Stomach smooth muscle (tissue), 2 donors: ENCODE data around the gene DNLZ.

Experiments
- H3K27ac ChIP-seq: one replicate; pipeline ENCODE4 v1.7.0; 2013; ENCODE audit warnings: mild to moderate bottlenecking, low read length, inconsistent platforms
- H3K27me3 ChIP-seq, 2 donors: one replicate each; pipeline ENCODE4 v1.7.0; 2013; ENCODE audit warnings: low read length in 2 of 2; ENCODE audit not compliant: insufficient read depth in 2 of 2, control insufficient read depth in 1 of 2
- H3K36me3 ChIP-seq, 2 donors: one replicate each; pipeline ENCODE4 v1.7.0; 2013; ENCODE audit warnings: low read length in 2 of 2; ENCODE audit not compliant: control insufficient read depth in 2 of 2, insufficient read depth in 2 of 2
- H3K4me1 ChIP-seq: one replicate; pipeline ENCODE4 v1.7.0; 2013; ENCODE audit warnings: low read length; ENCODE audit not compliant: control insufficient read depth, insufficient read depth
- H3K4me3 ChIP-seq, 2 donors: one replicate each; pipeline ENCODE4 v1.7.0; 2013; ENCODE audit warnings: low read length in 2 of 2
- H3K9ac ChIP-seq, 2 donors: one replicate each; pipeline ENCODE4 v1.7.0; 2013; ENCODE audit warnings: low read length in 2 of 2, mild to moderate bottlenecking in 1 of 2
- H3K9me3 ChIP-seq, 2 donors: one replicate each; pipeline ENCODE4 v1.7.0; 2013; ENCODE audit warnings: low read length in 2 of 2; ENCODE audit not compliant: control insufficient read depth in 2 of 2
- donor health status: healthy.
- donor health status: Pancreatic carcinoma.

The DNLZ gene

GRCh38 chr9:136395345-136396218 lies 32.0 kb upstream of the DNLZ start:
- Histone ChIP-seq H3K9me3 (no peaks in the 10 kb centered on the region), H3K4me1 (peaks cover 22% of the 10 kb centered on the region), H3K27me3 (no peaks in the 10 kb centered on the region), H3K9ac (no peak overlapping the region), H3K36me3 (peaks cover 40 to 42% of the 10 kb centered on the region in 2 donors), H3K27ac (no peak overlapping the region), H3K4me3 (no peak overlapping the region)

DNA sequence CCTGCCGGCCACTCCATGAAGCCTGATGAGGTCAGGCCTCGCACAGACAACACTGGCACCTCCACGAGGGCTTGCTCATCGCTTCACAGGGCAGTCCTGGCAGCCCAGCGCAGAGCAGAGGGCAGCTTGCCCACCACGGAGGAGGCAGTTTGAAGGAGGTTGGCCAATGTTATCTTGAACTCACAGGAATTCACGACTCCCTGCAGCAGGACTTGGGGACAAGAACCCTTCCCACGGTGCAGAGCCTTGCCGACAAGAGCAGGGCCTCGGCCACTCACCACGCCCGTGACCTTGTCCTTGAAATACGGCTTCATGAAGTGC lies 31.4 kb upstream of the DNLZ start:
- Histone ChIP-seq H3K4me1 (peaks cover 18% of the 10 kb centered on the region), H3K4me3 (no peak overlapping the region), H3K27me3 (no peaks in the 10 kb centered on the region), H3K36me3 (peaks cover 40 to 42% of the 10 kb centered on the region in 2 donors), H3K27ac (no peak overlapping the region), H3K9ac (no peak overlapping the region), H3K9me3 (no peaks in the 10 kb centered on the region)

DNA sequence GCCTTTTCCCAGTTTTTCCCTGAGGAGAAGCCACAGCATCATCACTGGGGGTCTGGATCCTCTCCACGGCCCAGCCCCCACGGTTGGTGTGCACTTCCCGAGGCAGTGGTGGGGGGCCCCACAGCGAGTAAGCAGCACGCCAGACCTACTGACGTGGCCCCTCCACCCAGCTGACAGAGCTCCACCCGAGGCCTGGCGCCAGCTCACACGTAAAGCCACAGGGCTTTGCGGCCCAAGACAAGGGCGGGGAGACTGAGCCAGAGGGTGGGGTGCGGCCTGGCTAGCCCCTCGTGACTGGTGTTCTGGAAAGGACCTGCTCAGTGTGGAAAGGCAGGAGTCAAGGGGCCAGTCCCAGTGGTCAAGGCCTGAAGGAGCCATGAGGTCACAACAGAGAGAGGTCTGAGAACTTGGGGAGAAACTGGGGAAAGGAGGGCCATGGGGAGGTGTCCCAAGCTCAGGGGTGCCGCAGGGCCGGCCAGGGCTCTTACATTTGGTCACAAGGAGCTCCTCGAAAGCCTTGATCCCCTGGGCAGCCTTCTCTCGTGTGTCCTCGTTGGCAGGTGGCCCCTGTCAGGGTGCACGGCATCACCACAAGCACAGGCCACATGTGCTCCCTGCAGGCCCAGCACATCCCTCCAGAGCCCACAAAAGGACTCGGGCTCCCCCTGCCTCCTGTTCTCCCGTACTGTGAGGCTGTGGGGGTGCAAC lies 30.9 kb upstream of the DNLZ start:
- Histone ChIP-seq H3K27me3 (no peaks in the 10 kb centered on the region), H3K4me1 (peaks cover 15% of the 10 kb centered on the region), H3K9ac (no peak overlapping the region), H3K4me3 (no peak overlapping the region), H3K27ac (no peak overlapping the region), H3K36me3 (peaks cover 40 to 42% of the 10 kb centered on the region in 2 donors), H3K9me3 (no peaks in the 10 kb centered on the region)

DNA sequence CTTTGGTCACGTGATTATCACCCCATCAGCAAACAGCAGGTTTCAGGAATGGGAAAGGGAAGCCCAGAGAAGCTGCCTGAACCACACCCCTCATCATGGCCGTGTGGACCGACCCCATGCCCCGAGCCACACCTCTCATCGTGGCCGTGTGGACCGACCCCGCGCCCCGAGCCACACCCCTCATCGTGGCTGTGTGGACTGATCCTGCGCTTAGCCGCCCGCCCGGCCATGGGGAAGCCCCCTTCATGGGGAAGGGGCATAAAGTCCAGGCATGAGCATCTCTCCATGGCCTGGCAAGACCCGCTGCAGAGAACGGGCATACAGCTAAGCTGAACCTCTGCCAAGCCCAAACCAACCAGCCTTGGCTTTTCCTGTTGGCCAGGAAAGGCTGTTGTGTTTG lies 30.0 kb upstream of the DNLZ start:
- Histone ChIP-seq H3K4me3 (no peak overlapping the region), H3K9me3 (no peaks in the 10 kb centered on the region), H3K27me3 (no peaks in the 10 kb centered on the region), H3K27ac (no peak overlapping the region), H3K36me3 (peaks cover 43 to 47% of the 10 kb centered on the region in 2 donors), H3K4me1 (peaks cover 5% of the 10 kb centered on the region), H3K9ac (no peak overlapping the region)

DNA sequence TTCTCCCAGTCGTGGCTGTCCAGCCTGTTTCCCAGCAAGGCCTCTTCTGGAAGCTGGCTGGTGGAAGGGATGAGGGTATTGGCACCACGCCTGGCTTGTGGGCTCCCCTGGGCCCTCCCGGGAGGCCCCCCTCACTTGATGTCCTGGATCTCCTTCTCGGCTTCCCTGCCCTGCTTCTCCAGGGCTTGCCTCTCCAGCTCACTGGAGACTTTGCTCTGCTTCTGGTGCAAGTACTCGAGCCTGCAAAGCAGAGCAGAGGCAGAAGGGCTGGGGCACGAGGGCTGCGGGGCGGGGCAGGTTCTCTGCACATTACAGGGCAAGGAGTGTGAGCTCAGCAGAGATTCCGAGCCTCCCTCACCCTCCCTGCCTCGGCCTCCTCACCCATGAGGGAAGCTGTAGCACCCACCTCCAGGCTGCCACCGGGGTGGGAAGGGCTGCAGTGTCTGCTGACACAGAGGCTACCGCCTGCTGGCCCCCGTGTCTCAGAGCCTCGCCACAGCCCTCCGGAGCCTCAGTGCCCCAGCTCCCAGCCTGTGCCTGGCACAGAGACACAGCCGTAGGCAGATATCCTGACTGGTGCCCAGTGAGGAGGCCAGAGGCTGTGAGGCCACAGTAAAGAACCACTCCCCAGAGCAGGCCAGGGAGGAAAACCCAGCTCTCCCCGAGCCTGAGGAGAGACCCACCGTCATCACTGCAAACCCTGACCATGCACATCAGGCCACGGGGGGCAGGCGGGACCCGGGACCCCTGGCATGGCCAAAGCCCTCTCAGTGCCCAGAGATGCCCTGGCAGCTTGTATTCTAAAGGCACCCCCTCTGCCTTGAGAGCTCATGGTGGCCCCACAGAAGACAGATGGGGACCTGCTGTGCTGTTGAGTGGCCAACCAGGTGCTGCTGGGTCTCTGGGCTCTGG lies 29.2 kb upstream of the DNLZ start:
- no peaks in the 10 kb centered on the region for H3K4me1 ChIP-seq
- H3K9me3 ChIP-seq = no peaks in the 10 kb centered on the region
- H3K27me3 ChIP-seq = no peaks in the 10 kb centered on the region
- H3K36me3 ChIP-seq = peaks cover 48 to 50% of the 10 kb centered on the region in 2 donors
- no peak overlapping the region for H3K4me3 ChIP-seq
- no peak overlapping the region for H3K9ac ChIP-seq
- H3K27ac ChIP-seq = no peak overlapping the region

DNA sequence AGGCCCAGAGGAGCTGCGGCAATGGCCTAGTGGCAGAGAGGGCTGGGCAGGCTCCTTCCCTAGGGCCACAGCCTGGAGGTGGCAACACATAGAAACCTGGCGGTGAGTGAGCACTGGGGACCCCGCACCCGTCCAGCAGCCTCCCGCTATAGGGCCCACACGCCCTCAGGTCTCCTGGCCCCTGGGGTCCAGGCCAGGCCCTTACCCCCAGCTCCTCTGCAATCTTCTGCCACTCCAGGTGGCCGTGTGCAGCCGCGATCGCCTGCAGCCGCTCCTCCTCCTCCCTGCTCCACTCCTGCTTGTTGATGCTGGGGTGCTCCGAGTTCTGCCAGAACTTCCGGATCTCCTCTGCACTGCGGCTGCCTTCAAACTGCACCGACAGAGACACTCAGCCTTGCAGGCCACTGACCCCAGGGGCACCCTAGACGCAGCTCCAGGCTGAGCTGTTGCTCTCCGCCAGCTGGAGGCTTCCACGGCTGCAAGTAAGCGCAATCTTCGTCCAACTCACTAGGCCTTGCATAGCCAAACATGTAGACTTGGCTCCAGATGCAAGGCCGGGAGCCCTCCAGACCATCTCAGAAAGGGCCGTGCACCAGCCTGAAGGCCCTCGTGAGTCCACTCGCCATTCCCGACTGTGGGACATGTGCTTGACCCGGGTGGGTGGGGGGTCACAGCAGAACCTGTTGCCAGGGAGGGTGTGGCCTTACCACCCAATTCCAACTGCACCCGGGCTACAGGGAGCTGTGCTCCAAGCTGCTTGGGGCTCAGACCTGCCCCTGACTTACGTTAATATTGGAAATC lies 28.4 kb upstream of the DNLZ start:
- Histone ChIP-seq H3K9ac (no peak overlapping the region), H3K4me3 (no peak overlapping the region), H3K27ac (no peak overlapping the region), H3K27me3 (no peaks in the 10 kb centered on the region), H3K9me3 (no peaks in the 10 kb centered on the region), H3K4me1 (no peaks in the 10 kb centered on the region), H3K36me3 (peaks cover 54 to 55% of the 10 kb centered on the region in 2 donors)

DNA sequence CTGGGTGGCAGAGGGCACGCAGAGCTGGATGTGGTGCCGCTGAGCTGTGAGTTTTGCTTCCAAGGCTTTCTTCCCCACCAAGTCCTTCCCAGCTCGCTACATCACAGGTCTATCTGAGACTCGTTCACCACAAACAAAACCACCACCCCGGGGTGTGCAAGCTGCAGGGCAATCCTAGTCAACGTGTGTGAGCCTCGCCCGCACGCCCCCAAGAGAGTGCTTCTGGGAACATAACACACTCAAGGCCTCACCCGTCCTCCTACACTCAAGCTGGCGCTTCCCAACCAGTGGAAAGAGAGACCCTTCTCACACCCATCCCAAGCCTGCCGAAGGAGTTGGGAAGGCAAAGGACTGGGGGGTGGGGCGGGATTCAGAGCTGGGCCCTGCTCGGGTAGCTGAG lies 25.9 kb upstream of the DNLZ start:
- H3K27me3 ChIP-seq = no peaks in the 10 kb centered on the region
- peaks cover 37 to 39% of the 10 kb centered on the region in 2 donors for H3K36me3 ChIP-seq
- no peak overlapping the region for H3K4me3 ChIP-seq
- H3K9me3 ChIP-seq = no peaks in the 10 kb centered on the region
- no peaks in the 10 kb centered on the region for H3K4me1 ChIP-seq
- no peak overlapping the region for H3K27ac ChIP-seq
- H3K9ac ChIP-seq = no peak overlapping the region

DNA sequence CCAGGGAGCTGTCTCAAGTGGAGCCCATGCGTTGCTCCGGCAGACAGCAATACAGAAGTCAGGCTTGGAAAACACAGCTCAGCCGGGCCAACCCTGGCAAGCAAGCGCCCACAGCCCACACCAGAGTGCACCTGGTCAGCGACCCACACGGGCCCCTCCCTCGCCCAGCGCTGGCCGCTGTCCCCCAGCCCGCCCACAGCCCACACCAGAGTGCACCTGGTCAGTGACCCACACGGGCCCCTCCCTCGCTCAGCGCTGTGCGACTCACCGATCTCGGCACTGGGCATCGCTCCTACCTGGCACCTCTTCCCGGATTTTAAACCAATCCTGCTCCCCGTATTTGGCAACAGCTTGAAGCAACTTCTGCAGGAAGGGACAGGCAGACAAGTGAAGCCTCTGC lies 23.7 kb upstream of the DNLZ start:
- H3K9me3 ChIP-seq = no peaks in the 10 kb centered on the region
- H3K4me1 ChIP-seq = no peaks in the 10 kb centered on the region
- no peak overlapping the region for H3K9ac ChIP-seq
- H3K27me3 ChIP-seq = no peaks in the 10 kb centered on the region
- H3K4me3 ChIP-seq = no peak overlapping the region
- H3K27ac ChIP-seq = no peak overlapping the region
- peaks cover 34 to 35% of the 10 kb centered on the region in 2 donors for H3K36me3 ChIP-seq

DNA sequence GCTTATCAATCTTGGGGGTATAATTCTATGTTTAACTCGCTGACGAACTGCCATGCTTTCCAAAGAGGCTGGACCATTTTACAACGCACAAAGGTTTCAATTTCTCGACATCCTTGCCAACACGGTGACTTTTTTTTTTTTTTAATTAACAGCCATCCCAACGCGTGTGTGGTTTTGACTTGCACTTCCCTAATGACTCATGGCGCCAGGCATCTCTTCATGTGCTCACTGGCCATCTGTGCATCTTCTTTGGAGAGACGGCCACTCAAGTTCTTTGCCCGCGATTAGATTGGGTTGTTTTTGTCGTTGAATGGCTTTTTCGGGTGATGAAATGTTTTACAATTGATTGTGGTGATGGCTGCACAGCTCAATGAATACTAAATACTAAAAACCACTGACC lies 22.5 kb upstream of the DNLZ start:
- H3K27me3 ChIP-seq = no peaks in the 10 kb centered on the region
- H3K36me3 ChIP-seq = peaks cover 25 to 32% of the 10 kb centered on the region in 2 donors
- no peaks in the 10 kb centered on the region for H3K4me1 ChIP-seq
- H3K4me3 ChIP-seq = no peak overlapping the region
- no peak overlapping the region for H3K9ac ChIP-seq
- no peaks in the 10 kb centered on the region for H3K9me3 ChIP-seq
- H3K27ac ChIP-seq = no peak overlapping the region

DNA sequence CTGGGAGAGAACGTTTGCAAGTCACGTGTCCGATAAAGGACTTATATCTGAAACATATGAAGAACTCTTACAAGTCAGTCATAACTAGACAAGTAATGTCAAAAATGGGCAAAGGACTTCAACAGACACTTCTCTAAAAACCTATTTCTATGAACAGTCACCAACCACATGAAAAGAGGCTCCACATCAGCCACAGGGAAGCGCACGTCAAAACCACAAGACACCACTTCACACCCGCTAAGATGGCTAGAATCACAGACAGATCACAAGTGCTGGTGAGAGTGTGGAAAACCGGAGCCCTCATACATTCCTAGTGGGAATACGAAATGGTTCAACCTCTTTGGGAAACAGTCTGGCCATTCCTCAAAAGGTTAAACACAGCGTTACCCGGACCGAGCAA lies 21.5 kb upstream of the DNLZ start:
- Histone ChIP-seq H3K9ac (no peak overlapping the region), H3K4me1 (no peaks in the 10 kb centered on the region), H3K4me3 (no peak overlapping the region), H3K36me3 (peaks cover 25 to 32% of the 10 kb centered on the region in 2 donors), H3K9me3 (no peaks in the 10 kb centered on the region), H3K27me3 (no peaks in the 10 kb centered on the region), H3K27ac (no peak overlapping the region)
